ENCODE results near the gene SHC3.

DNA sequence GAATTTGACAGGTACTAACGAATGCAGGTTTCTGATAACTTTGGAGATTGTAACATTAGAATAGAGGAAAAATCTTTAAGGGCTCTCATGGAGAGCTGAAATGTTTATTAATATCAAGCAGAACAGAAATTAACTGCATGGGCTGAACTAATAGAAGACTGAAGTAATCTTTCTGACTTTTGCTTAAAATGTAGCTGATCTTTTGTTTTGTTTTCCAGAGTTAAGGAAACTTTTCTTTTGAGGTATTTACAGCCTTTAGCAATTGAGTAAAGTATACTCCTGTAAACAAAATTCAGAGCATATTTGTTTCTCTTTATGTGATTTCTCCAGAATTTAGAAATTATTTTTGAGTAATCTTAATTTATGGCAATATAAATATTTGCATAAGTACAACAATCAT is 43.9 kb downstream of the SHC3 start:
- TF ChIP-seq, protein P1, sequence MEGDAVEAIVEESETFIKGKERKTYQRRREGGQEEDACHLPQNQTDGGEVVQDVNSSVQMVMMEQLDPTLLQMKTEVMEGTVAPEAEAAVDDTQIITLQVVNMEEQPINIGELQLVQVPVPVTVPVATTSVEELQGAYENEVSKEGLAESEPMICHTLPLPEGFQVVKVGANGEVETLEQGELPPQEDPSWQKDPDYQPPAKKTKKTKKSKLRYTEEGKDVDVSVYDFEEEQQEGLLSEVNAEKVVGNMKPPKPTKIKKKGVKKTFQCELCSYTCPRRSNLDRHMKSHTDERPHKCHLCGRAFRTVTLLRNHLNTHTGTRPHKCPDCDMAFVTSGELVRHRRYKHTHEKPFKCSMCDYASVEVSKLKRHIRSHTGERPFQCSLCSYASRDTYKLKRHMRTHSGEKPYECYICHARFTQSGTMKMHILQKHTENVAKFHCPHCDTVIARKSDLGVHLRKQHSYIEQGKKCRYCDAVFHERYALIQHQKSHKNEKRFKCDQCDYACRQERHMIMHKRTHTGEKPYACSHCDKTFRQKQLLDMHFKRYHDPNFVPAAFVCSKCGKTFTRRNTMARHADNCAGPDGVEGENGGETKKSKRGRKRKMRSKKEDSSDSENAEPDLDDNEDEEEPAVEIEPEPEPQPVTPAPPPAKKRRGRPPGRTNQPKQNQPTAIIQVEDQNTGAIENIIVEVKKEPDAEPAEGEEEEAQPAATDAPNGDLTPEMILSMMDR (IDR thresholded peaks at IDR 0.05; ENCODE audit: borderline replicate concordance, extremely low read depth, low read length, poor library complexity, severe bottlenecking): no peak
- no peak for TF ChIP-seq EZH2 (IDR thresholded peaks at IDR 0.05; ENCODE audit: borderline replicate concordance, low read depth, low read length, severe bottlenecking)

All from DND-41 (cell line).